ENCODE measurements around the gene UNC5A.

- no peak for TF ChIP-seq TOX (CRISPR knock-in tag; IDR thresholded peaks at IDR 0.05; ENCODE audit: borderline replicate concordance)
- no peak for TF ChIP-seq PPARA (CRISPR knock-in tag; IDR thresholded peaks at IDR 0.05; ENCODE audit: borderline replicate concordance)
- TF ChIP-seq ISL1 (CRISPR knock-in tag; IDR thresholded peaks at IDR 0.05) = no peak
- no peak for TF ChIP-seq SNAI2 (CRISPR knock-in tag; IDR thresholded peaks at IDR 0.05)
- no peak for TF ChIP-seq ZNF8 (CRISPR knock-in tag; IDR thresholded peaks at IDR 0.05)
- no peak for TF ChIP-seq ESRRG (CRISPR knock-in tag; IDR thresholded peaks at IDR 0.05)
- no peak for TF ChIP-seq ZFP3 (CRISPR knock-in tag; IDR thresholded peaks at IDR 0.05)
- TF ChIP-seq PATZ1 (CRISPR knock-in tag; IDR thresholded peaks at IDR 0.05; ENCODE audit: borderline replicate concordance) = no peak
Observed at GRCh38 chr5:176886336-176887251, 76.2 kb downstream of the UNC5A start.

Data from SK-N-SH treated with all-trans-retinoic acid at 6 μM for 48 hours (cell line).